Lower leg skin (tissue), 4 donors: ENCODE measurements around the gene KCNN3. TPM values are rescaled to one million over a fixed set of nuclear protein-coding genes. Genes with fewer than 3 reads are reported as not detected.

Source experiments
- DNase-seq, 2 donors: peaks; one replicate each; pipeline ENCODE4 v3.0.0-alpha.2; 2019; ENCODE audit warnings: low spot score in 2 of 2
- H3K4me3 ChIP-seq: fragments of 200-600 bp; sonication (generic); 2 replicates; pipeline ENCODE4 v1.5.1; 2017; ENCODE audit warnings: mild to moderate bottlenecking, low read depth; ENCODE audit not compliant: poor library complexity, severe bottlenecking
- POLR2A ChIP-seq, 2 donors: fragments of 450-650 bp; IDR thresholded peaks; one replicate each; pipeline ENCODE4 v1.6.1; 2016 to 2017; ENCODE audit warnings: antibody characterized with exemption in 2 of 2, mild to moderate bottlenecking in 1 of 2, moderate library complexity in 1 of 2
- WGBS, 2 donors: methylation state at CpG; one replicate each; pipeline ENCODE4 v1.1.5; 2018; 5-methylcytosine and 5-hydroxymethylcytosine counted together
- intact Hi-C: fragments of 100-400 bp; cut with DNase I; formaldehyde crosslinking; loops from one replicate; pipeline ENCODE4 v1.15.0; 2023; ENCODE audit warnings: low total_unique reads
- total RNA-seq, 4 donors: library from RNA; depleted of rRNA; stranded (reverse); fragments of >200 nt; gene quantifications; one replicate each; pipeline ENCODE4 v1.1.0, GENCODE V29; 2016
- TF ChIP-seq, protein P1 (sequence below), 3 donors: fragments of 450-650 bp; IDR thresholded peaks; one replicate each; pipeline ENCODE4 v1.5.1; 2016; ENCODE audit warnings: antibody characterized with exemption in 3 of 3, mild to moderate bottlenecking in 3 of 3, moderate library complexity in 2 of 3

KCNN3 gene
- total RNA-seq, 4 donors from 2014 or later, result 0.13 to 2.1 (median 0.36) TPM

DNA sequence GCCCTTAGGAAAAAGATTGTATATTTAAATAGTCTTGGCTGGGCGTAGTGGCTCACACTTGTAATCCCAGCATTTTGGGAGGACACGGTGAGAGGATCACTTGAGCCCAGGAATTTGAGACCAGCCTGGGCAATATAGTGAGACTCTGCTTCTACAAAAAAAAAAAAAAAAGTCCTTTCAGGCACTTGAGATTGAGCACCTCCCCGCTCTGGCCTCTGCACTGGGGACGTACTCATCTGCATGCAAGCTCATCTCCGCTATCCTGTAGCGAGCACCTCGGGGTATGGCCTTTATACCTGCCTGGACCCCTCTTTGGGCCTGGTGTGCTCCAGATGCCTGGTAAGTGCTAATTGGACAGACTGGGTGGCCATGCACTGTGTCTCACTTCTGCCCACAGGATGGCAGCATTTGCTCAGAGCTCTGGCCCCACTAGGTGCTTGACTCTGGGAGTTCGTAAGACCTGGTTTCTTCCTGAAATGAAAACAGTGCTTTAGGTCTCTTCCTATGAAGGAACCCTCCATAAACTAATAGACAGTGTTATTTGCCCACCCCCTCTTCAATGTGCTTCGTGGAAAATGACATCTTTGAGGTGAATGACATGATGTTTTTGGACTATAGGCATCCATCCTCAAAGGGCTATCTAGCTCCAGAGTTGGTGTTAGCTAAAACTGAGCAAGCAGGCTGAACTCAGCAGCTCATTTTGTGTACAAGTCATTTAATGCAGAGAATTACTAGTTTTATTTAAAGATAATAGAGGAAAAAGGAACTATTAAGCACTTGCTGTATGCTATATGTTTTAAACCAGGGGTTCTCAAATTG lies 200.4 kb downstream of the KCNN3 start:
- 45 to 46% methylated on average over 9 of the region's 9 CpGs for WGBS, 2 donors
- intact Hi-C loops, result loop anchor here (5.0 kb wide), 1 partner anchor 208 kb away; no protein-coding TSS in a partner anchor
- peak; percentile 63 to 90 for DNase-seq
- TF ChIP-seq, protein P1, sequence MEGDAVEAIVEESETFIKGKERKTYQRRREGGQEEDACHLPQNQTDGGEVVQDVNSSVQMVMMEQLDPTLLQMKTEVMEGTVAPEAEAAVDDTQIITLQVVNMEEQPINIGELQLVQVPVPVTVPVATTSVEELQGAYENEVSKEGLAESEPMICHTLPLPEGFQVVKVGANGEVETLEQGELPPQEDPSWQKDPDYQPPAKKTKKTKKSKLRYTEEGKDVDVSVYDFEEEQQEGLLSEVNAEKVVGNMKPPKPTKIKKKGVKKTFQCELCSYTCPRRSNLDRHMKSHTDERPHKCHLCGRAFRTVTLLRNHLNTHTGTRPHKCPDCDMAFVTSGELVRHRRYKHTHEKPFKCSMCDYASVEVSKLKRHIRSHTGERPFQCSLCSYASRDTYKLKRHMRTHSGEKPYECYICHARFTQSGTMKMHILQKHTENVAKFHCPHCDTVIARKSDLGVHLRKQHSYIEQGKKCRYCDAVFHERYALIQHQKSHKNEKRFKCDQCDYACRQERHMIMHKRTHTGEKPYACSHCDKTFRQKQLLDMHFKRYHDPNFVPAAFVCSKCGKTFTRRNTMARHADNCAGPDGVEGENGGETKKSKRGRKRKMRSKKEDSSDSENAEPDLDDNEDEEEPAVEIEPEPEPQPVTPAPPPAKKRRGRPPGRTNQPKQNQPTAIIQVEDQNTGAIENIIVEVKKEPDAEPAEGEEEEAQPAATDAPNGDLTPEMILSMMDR (IDR thresholded peaks at IDR 0.05), result peak in 1 of 3 donors; percentile 48
- TF ChIP-seq POLR2A (IDR thresholded peaks at IDR 0.05), result no peak
- H3K4me3 ChIP-seq, result no peak overlapping the region

DNA sequence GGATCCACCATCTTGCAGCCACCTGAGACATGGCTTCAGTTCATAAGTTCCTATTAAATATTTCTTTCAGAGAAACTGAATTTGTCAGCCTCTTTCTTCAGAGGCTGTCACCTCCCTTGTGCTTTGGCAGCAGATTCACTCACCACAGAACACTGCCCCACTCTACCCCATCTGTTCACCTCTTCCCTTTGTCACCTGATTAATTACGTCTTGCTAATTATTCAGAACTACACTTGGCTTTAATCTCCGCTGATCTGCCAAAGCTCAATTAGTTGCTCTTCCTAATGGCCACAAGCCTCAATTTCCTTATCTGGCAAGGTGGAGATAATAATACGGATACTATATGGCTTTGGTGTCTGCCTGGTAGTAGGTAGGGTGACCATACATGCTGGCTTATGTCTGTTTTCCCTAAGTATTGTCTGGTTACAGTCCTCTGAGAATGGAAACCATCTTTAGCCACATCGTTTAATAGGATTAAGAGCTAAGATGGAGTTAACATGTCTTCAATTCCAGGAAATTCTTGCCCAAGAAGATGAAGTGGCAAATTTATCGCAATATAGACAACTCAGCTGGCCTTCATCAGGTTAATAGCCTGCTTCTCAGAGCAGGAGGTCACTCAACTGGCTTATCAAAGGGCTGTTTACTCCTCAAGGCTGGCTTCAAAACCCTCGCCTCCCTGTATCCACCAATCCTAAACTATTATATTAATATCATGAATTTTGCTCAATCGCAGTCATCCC lies 203.9 kb downstream of the KCNN3 start:
- 70 to 77% methylated on average over 7 of the region's 7 CpGs for WGBS, 2 donors
- TF ChIP-seq, protein P1 (IDR thresholded peaks at IDR 0.05), result no peak
- TF ChIP-seq POLR2A (IDR thresholded peaks at IDR 0.05), result no peak
- no peak for DNase-seq
- H3K4me3 ChIP-seq, result no peak overlapping the region
- intact Hi-C loops, result loop anchor here (5.0 kb wide), 1 partner anchor 211 kb away; no protein-coding TSS in a partner anchor

DNA sequence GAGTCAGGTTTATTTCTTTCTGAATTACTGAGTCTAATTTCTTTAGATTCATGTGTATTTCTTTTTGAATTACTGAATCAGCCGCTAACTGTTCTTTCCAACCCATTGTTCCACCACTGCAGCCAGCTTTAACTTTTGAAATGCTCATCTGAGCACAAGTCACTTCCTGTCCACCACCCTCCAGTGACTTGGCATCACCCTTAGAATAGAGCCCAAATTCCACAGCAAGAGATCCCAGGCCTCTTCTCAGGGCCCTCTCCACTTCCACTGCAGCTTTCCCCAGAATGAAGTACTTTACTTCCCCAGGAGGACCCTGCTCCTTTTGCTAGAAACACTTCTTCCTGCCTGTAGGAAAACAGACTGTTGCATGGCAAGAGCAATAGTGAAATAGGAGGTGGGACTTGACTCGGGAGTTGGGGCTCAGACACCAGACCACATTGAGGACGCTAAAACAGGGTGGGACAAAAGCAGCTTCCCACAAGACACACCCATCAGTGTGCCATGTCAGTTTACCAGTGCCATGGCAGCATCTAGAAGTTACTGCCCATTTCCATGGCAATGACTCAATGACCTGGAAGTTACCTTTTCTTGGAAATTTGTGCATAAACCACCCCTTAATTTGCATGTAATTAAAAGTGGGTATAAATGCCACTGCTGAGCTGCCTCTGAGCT lies 205.6 kb downstream of the KCNN3 start:
- H3K4me3 ChIP-seq, result no peak overlapping the region
- no peak for TF ChIP-seq POLR2A (IDR thresholded peaks at IDR 0.05)
- TF ChIP-seq, protein P1 (IDR thresholded peaks at IDR 0.05), result no peak
- DNase-seq, result no peak
- WGBS, 2 donors, result 58 to 62% methylated on average over 3 of the region's 3 CpGs
- intact Hi-C loops, result loop anchor here (5.0 kb wide), 1 partner anchor 213 kb away; no protein-coding TSS in a partner anchor

DNA sequence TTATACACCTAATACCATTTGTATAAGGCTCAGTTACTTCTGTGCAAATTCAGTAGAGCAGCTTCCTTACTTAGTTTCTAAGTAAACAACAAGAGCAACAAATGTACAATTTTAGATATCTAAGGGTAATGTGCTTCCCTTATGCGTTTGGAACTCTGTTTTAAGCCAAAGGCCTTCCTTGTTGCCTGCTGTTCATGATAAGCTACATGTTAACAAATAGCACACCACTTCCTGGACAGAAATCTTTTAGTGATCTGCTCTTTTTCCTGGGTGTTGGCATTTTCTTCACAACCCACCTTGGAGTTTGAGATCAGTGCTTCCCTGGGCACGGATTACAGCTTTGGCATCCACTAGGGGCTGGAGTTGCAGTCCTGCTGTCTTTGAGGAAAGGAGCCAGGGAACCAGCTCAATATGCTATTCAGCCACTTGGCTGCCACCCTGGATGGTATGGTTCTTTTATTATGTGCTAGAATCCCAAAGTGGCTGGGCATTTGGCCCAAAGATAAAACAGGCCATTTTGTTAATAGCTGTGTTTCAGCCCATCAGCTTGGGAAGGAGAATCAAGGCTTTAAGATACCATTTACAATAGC lies 206.5 kb downstream of the KCNN3 start:
- TF ChIP-seq POLR2A (IDR thresholded peaks at IDR 0.05), result no peak
- TF ChIP-seq, protein P1 (IDR thresholded peaks at IDR 0.05), result no peak
- DNase-seq, result no peak
- no peak overlapping the region for H3K4me3 ChIP-seq
- intact Hi-C loops, result no loop called here
- WGBS, 2 donors, result 49 to 58% methylated on average over 2 of the region's 2 CpGs

DNA sequence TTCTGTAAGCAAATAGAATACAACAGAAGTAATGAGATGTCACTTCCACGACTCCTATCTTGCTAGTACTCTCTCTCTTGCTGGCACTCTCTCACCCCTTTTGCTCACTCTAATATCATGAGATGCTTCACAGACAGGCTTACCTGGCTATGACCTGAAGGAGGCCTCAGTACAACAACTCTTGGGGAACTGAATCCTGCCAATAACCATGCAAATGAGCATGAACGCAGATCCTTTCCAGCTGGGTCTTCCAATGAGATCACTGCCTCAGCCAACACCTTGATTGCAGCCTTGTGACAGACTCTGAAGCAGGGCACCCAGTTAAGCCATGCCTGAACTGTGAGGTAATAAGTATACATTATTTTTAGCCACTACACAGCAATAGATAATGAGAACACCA lies 209.0 kb downstream of the KCNN3 start:
- no peak for TF ChIP-seq POLR2A (IDR thresholded peaks at IDR 0.05)
- TF ChIP-seq, protein P1 (IDR thresholded peaks at IDR 0.05), result no peak
- 46 to 52% methylated on average over 2 of the region's 2 CpGs for WGBS, 2 donors
- intact Hi-C loops, result no loop called here
- H3K4me3 ChIP-seq, result no peak overlapping the region
- DNase-seq, result no peak
